ENCODE data around the gene SLC17A3. TPM values are rescaled to one million over a fixed set of nuclear protein-coding genes. Genes with fewer than 3 reads are reported as not detected.

SLC17A3 gene
- total and polyA plus RNA-seq, 2 experiments from 2014 or later, result 0.23 to 0.57 TPM

GRCh38 chr6:25888626-25889025, 14.6 kb upstream of the SLC17A3 start:
- H3K27me3 ChIP-seq, result no peaks in the 10 kb centered on the region
- 87% methylated on average over 2 of the region's 2 CpGs for WGBS (ENCODE audit: low lambda C conversion rate, missing lambda C conversion rate)
- no peaks in the 10 kb centered on the region for H3K4me1 ChIP-seq (ENCODE audit: insufficient read depth)
- no peak for DNase-seq (ENCODE audit: low spot score)
- no peak overlapping the region for H3K4me3 ChIP-seq
- TF ChIP-seq EZH2phosphoT487 (IDR thresholded peaks at IDR 0.05; ENCODE audit: low read depth, severe bottlenecking, unreplicated experiment), result no peak
- no peak for TF ChIP-seq CTCF (IDR thresholded peaks at IDR 0.05; ENCODE audit: poor library complexity)
- TF ChIP-seq EZH2 (IDR thresholded peaks at IDR 0.05; ENCODE audit: borderline replicate concordance), result no peak
- no peaks in the 10 kb centered on the region for H4K20me1 ChIP-seq (ENCODE audit: insufficient read depth, poor library complexity, severe bottlenecking)
- no peak overlapping the region for H3K27ac ChIP-seq
- no peaks in the 10 kb centered on the region for H3K9me3 ChIP-seq (ENCODE audit: low read depth)
- no peak overlapping the region for H3K4me2 ChIP-seq
- no peaks in the 10 kb centered on the region for H3K36me3 ChIP-seq (replicated peaks; ENCODE audit: insufficient read depth, low read depth)
- H3K9me2 ChIP-seq (replicated peaks; ENCODE audit: insufficient read depth), result no peaks in the 10 kb centered on the region
- no peaks in the 10 kb centered on the region for H3K79me2 ChIP-seq
- no peak overlapping the region for H2AFZ ChIP-seq

GRCh38 chr6:25886066-25886465, 12.0 kb upstream of the SLC17A3 start:
- no peak overlapping the region for H3K4me2 ChIP-seq
- H3K4me3 ChIP-seq, result no peak overlapping the region
- no peak overlapping the region for H2AFZ ChIP-seq
- H3K27me3 ChIP-seq, result no peaks in the 10 kb centered on the region
- no peaks in the 10 kb centered on the region for H3K79me2 ChIP-seq
- 90% methylated on average over 2 of the region's 2 CpGs for WGBS (ENCODE audit: low lambda C conversion rate, missing lambda C conversion rate)
- H3K36me3 ChIP-seq (replicated peaks; ENCODE audit: insufficient read depth, low read depth), result no peaks in the 10 kb centered on the region
- H3K9me2 ChIP-seq (replicated peaks; ENCODE audit: insufficient read depth), result no peaks in the 10 kb centered on the region
- DNase-seq (ENCODE audit: low spot score), result no peak
- no peaks in the 10 kb centered on the region for H4K20me1 ChIP-seq (ENCODE audit: insufficient read depth, poor library complexity, severe bottlenecking)
- no peak for TF ChIP-seq EZH2phosphoT487 (IDR thresholded peaks at IDR 0.05; ENCODE audit: low read depth, severe bottlenecking, unreplicated experiment)
- TF ChIP-seq EZH2 (IDR thresholded peaks at IDR 0.05; ENCODE audit: borderline replicate concordance), result no peak
- TF ChIP-seq CTCF (IDR thresholded peaks at IDR 0.05; ENCODE audit: poor library complexity), result no peak
- H3K27ac ChIP-seq, result no peak overlapping the region
- no peaks in the 10 kb centered on the region for H3K4me1 ChIP-seq (ENCODE audit: insufficient read depth)
- no peaks in the 10 kb centered on the region for H3K9me3 ChIP-seq (ENCODE audit: low read depth)

- H4K20me1 ChIP-seq (ENCODE audit: insufficient read depth, poor library complexity, severe bottlenecking), result no peaks in the 10 kb centered on the region
- H3K9me3 ChIP-seq (ENCODE audit: low read depth), result no peaks in the 10 kb centered on the region
- H3K4me1 ChIP-seq (ENCODE audit: insufficient read depth), result no peaks in the 10 kb centered on the region
- no peaks in the 10 kb centered on the region for H3K36me3 ChIP-seq (replicated peaks; ENCODE audit: insufficient read depth, low read depth)
- no peak overlapping the region for H2AFZ ChIP-seq
- no peak overlapping the region for H3K4me2 ChIP-seq
- no peaks in the 10 kb centered on the region for H3K27me3 ChIP-seq
- peak overlapping the region; percentile 25 for H3K27ac ChIP-seq
- TF ChIP-seq EZH2phosphoT487 (IDR thresholded peaks at IDR 0.05; ENCODE audit: low read depth, severe bottlenecking, unreplicated experiment) (no peak), CTCF (IDR thresholded peaks at IDR 0.05; ENCODE audit: poor library complexity) (no peak), EZH2 (IDR thresholded peaks at IDR 0.05; ENCODE audit: borderline replicate concordance) (no peak)
- H3K79me2 ChIP-seq, result no peaks in the 10 kb centered on the region
- H3K4me3 ChIP-seq, result no peak overlapping the region
- WGBS (ENCODE audit: low lambda C conversion rate, missing lambda C conversion rate), result 68% methylated on average over 2 of the region's 2 CpGs
- peak; percentile 42 for DNase-seq (ENCODE audit: low spot score)
- H3K9me2 ChIP-seq (replicated peaks; ENCODE audit: insufficient read depth), result no peaks in the 10 kb centered on the region
These were observed 9.9 kb upstream of the SLC17A3 start for GRCh38 chr6:25883991-25884390.

GRCh38 chr6:25883536-25883935, 9.5 kb upstream of the SLC17A3 start:
- 81% methylated on average over 1 of the region's 1 CpG for WGBS (ENCODE audit: low lambda C conversion rate, missing lambda C conversion rate)
- Histone ChIP-seq H4K20me1 (ENCODE audit: insufficient read depth, poor library complexity, severe bottlenecking) (no peaks in the 10 kb centered on the region), H3K4me2 (no peak overlapping the region), H3K9me3 (ENCODE audit: low read depth) (no peaks in the 10 kb centered on the region), H3K9me2 (replicated peaks; ENCODE audit: insufficient read depth) (no peaks in the 10 kb centered on the region), H3K4me3 (no peak overlapping the region), H3K36me3 (replicated peaks; ENCODE audit: insufficient read depth, low read depth) (no peaks in the 10 kb centered on the region), H3K79me2 (no peaks in the 10 kb centered on the region), H3K27me3 (no peaks in the 10 kb centered on the region), H3K27ac (peak overlapping the region; percentile 25), H3K4me1 (ENCODE audit: insufficient read depth) (no peaks in the 10 kb centered on the region), H2AFZ (no peak overlapping the region)
- DNase-seq (ENCODE audit: low spot score), result no peak
- no peak for TF ChIP-seq EZH2phosphoT487 (IDR thresholded peaks at IDR 0.05; ENCODE audit: low read depth, severe bottlenecking, unreplicated experiment)
- TF ChIP-seq EZH2 (IDR thresholded peaks at IDR 0.05; ENCODE audit: borderline replicate concordance), result no peak
- TF ChIP-seq CTCF (IDR thresholded peaks at IDR 0.05; ENCODE audit: poor library complexity), result no peak
